Fibroblast of lung (primary cell): ENCODE data around the gene SMIM20.

ENCODE experiments used
- EZH2 ChIP-seq: IDR thresholded peaks from 2 replicates; pipeline ENCODE4 v1.5.1; 2012; ENCODE audit warnings: low read length, control low read depth, mild to moderate bottlenecking; ENCODE audit errors: missing control alignments
- TF ChIP-seq, protein P1 (sequence below), 2 donors: IDR thresholded peaks in 1 of 2; conservative IDR thresholded peaks in 1 of 2; 1 replicate in 1 of 2; 2 replicates in 1 of 2; pipeline ENCODE4 v1.5.1; 2011 to 2012; ENCODE audit warnings: low read length in 2 of 2, control low read depth in 1 of 2, inconsistent platforms in 1 of 2, low read depth in 1 of 2, mild to moderate bottlenecking in 1 of 2

- TF ChIP-seq, protein P1, sequence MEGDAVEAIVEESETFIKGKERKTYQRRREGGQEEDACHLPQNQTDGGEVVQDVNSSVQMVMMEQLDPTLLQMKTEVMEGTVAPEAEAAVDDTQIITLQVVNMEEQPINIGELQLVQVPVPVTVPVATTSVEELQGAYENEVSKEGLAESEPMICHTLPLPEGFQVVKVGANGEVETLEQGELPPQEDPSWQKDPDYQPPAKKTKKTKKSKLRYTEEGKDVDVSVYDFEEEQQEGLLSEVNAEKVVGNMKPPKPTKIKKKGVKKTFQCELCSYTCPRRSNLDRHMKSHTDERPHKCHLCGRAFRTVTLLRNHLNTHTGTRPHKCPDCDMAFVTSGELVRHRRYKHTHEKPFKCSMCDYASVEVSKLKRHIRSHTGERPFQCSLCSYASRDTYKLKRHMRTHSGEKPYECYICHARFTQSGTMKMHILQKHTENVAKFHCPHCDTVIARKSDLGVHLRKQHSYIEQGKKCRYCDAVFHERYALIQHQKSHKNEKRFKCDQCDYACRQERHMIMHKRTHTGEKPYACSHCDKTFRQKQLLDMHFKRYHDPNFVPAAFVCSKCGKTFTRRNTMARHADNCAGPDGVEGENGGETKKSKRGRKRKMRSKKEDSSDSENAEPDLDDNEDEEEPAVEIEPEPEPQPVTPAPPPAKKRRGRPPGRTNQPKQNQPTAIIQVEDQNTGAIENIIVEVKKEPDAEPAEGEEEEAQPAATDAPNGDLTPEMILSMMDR (conservative IDR thresholded peaks at IDR 0.05 in 1 of 2, IDR thresholded peaks at IDR 0.05 in 1 of 2; ENCODE audit: low read depth in 1 of 2, low read length in 2 of 2) = no peak
- TF ChIP-seq EZH2 = no peak
These were observed 24.2 kb upstream of the SMIM20 start for GRCh38 chr4:25889589-25890503.
